H9 (cell line): ENCODE results near the gene ITGA11. TPM values are rescaled to one million over a fixed set of nuclear protein-coding genes. Genes with fewer than 3 reads are reported as not detected.

ENCODE experiments used
- DNase-seq: peaks from one replicate; pipeline ENCODE4 v3.0.0-alpha.2; 2017
- H2AFZ ChIP-seq: one replicate; pipeline ENCODE4 v1.6.1; 2013; ENCODE audit warnings: mild to moderate bottlenecking, low read length, control low read depth, moderate library complexity
- H2AK5ac ChIP-seq: 2 replicates; pipeline ENCODE4 v1.6.1; 2013; ENCODE audit warnings: low read length, control low read depth, mixed read lengths; ENCODE audit not compliant: insufficient read length
- H2BK120ac ChIP-seq: one replicate; pipeline ENCODE4 v1.6.1; 2013; ENCODE audit warnings: low read depth, mild to moderate bottlenecking, low read length, control low read depth, inconsistent platforms; ENCODE audit not compliant: poor library complexity, severe bottlenecking
- H2BK12ac ChIP-seq: 2 replicates; pipeline ENCODE4 v1.6.1; 2013; ENCODE audit warnings: low read length, control low read depth, mixed read lengths, low read depth; ENCODE audit not compliant: insufficient read length
- H2BK15ac ChIP-seq: 2 replicates; pipeline ENCODE4 v1.6.1; 2013; ENCODE audit warnings: low read depth, low read length, control low read depth
- H2BK20ac ChIP-seq: one replicate; pipeline ENCODE4 v1.6.1; 2013; ENCODE audit warnings: low read depth, mild to moderate bottlenecking, low read length, control low read depth, inconsistent platforms; ENCODE audit not compliant: poor library complexity, severe bottlenecking
- H2BK5ac ChIP-seq: 2 replicates; pipeline ENCODE4 v1.6.1; 2013; ENCODE audit warnings: low read length, control low read depth, mixed read lengths; ENCODE audit not compliant: insufficient read length
- H3K14ac ChIP-seq: 2 replicates; pipeline ENCODE4 v1.6.1; 2013; ENCODE audit warnings: low read length, control low read depth; ENCODE audit not compliant: insufficient read depth
- H3K18ac ChIP-seq: 2 replicates; pipeline ENCODE4 v1.6.1; 2013; ENCODE audit warnings: low read depth, mild to moderate bottlenecking, mixed read lengths, low read length, control low read depth; ENCODE audit not compliant: insufficient read length
- H3K23ac ChIP-seq: 2 replicates; pipeline ENCODE4 v1.6.1; 2013; ENCODE audit warnings: low read length, control low read depth, mixed read lengths, low read depth; ENCODE audit not compliant: insufficient read length
- H3K23me2 ChIP-seq: 2 replicates; pipeline ENCODE4 v1.6.1; 2013; ENCODE audit warnings: low read depth, mild to moderate bottlenecking, mixed read lengths, low read length, control low read depth; ENCODE audit not compliant: insufficient read length, poor library complexity, severe bottlenecking
- H3K27ac ChIP-seq: 2 replicates; pipeline ENCODE4 v1.5.1; 2013; ENCODE audit warnings: low read length, control low read depth, mixed read lengths, low read depth; ENCODE audit not compliant: insufficient read length
- H3K27me3 ChIP-seq: 2 replicates; pipeline ENCODE4 v1.6.1; 2013; ENCODE audit warnings: low read length, control low read depth, inconsistent platforms; ENCODE audit not compliant: insufficient read depth
- H3K4ac ChIP-seq: 2 replicates; pipeline ENCODE4 v1.6.1; 2013; ENCODE audit warnings: low read depth, mild to moderate bottlenecking, control low read depth, inconsistent platforms, low read length, moderate library complexity
- H3K4me1 ChIP-seq: 2 replicates; pipeline ENCODE4 v1.6.1; 2013; ENCODE audit warnings: low read length, control low read depth, inconsistent platforms; ENCODE audit not compliant: insufficient read depth
- H3K4me2 ChIP-seq: 2 replicates; pipeline ENCODE4 v1.6.1; 2013; ENCODE audit warnings: low read length, control low read depth, mixed read lengths; ENCODE audit not compliant: insufficient read length, insufficient read depth
- H3K56ac ChIP-seq: 2 replicates; pipeline ENCODE4 v1.6.1; 2013; ENCODE audit warnings: low read depth, mild to moderate bottlenecking, mixed read lengths, low read length, control low read depth; ENCODE audit not compliant: insufficient read length
- H3K79me1 ChIP-seq: 2 replicates; pipeline ENCODE4 v1.6.1; 2013; ENCODE audit warnings: low read depth, mild to moderate bottlenecking, moderate library complexity, low read length, control low read depth, inconsistent platforms; ENCODE audit not compliant: insufficient read depth, poor library complexity, severe bottlenecking
- H3K79me2 ChIP-seq: 2 replicates; pipeline ENCODE4 v1.6.1; 2013; ENCODE audit warnings: low read length, control low read depth, inconsistent platforms; ENCODE audit not compliant: insufficient read depth
- H3K9ac ChIP-seq: 2 replicates; pipeline ENCODE4 v1.6.1; 2013; ENCODE audit warnings: low read length, control low read depth, mixed read lengths; ENCODE audit not compliant: insufficient read length; ENCODE audit errors: extremely low read depth
- H3K9me3 ChIP-seq: one replicate; pipeline ENCODE4 v1.6.1; 2013; ENCODE audit warnings: low read depth, low read length, inconsistent platforms; ENCODE audit not compliant: control insufficient read depth
- H3T11ph ChIP-seq: one replicate; pipeline ENCODE4 v1.6.1; 2013; ENCODE audit warnings: mild to moderate bottlenecking, low read length, control low read depth, inconsistent platforms
- H4K20me1 ChIP-seq: one replicate; pipeline ENCODE4 v1.6.1; 2013; ENCODE audit not compliant: control insufficient read depth, insufficient read length, insufficient read depth
- H4K5ac ChIP-seq: 2 replicates; pipeline ENCODE4 v1.6.1; 2013; ENCODE audit warnings: low read depth, mild to moderate bottlenecking, mixed read lengths, low read length, control low read depth; ENCODE audit not compliant: insufficient read length
- H4K8ac ChIP-seq: replicated peaks from 2 replicates; pipeline ENCODE4 v1.6.1; 2013; ENCODE audit warnings: low read length, control low read depth, mixed read lengths, low read depth; ENCODE audit not compliant: insufficient read length
- H4K91ac ChIP-seq: 2 replicates; pipeline ENCODE4 v1.6.1; 2013; ENCODE audit warnings: low read depth, mild to moderate bottlenecking, moderate library complexity, mixed read lengths, low read length, control low read depth; ENCODE audit not compliant: insufficient read length
- H3K27ac Mint-ChIP-seq, 3 experiments: 2 replicates in 2 of 3; 3 replicates in 1 of 3; pipeline ENCODE4 v1.8.0; 2020 to 2021; ENCODE audit warnings: mixed read lengths in 3 of 3, mild to moderate bottlenecking in 1 of 3, moderate library complexity in 1 of 3
- H3K27me3 Mint-ChIP-seq: 2 replicates; pipeline ENCODE4 v1.8.0; 2021; ENCODE audit warnings: low read depth, mild to moderate bottlenecking, moderate library complexity, mixed read lengths
- H3K36me3 Mint-ChIP-seq, 3 experiments: 2 replicates in 2 of 3; 3 replicates in 1 of 3; pipeline ENCODE4 v1.8.0; 2020 to 2021; ENCODE audit warnings: low read depth in 3 of 3, mixed read lengths in 3 of 3; ENCODE audit not compliant: insufficient read depth in 1 of 3
- H3K4me1 Mint-ChIP-seq, 2 experiments: 2 replicates each; pipeline ENCODE4 v1.8.0; 2020; ENCODE audit warnings: mixed read lengths in 2 of 2
- H3K4me3 Mint-ChIP-seq, 2 experiments: 2 replicates in 1 of 2; 3 replicates in 1 of 2; pipeline ENCODE4 v1.8.0; 2020 to 2021; ENCODE audit warnings: mild to moderate bottlenecking in 2 of 2, mixed read lengths in 2 of 2, moderate library complexity in 1 of 2
- H3K9me3 Mint-ChIP-seq, 2 experiments: 2 replicates in 1 of 2; 3 replicates in 1 of 2; pipeline ENCODE4 v1.8.0; 2020; ENCODE audit warnings: mild to moderate bottlenecking in 2 of 2, mixed read lengths in 2 of 2, moderate library complexity in 1 of 2
- WGBS: extraction: QIAGEN DNeasy Blood & Tissue Kit; methylation state at CpG from one replicate; pipeline ENCODE4 v1.1.7; 2013; ENCODE audit warnings: missing lambda C conversion rate, low lambda C conversion rate, mixed read lengths; ENCODE audit not compliant: insufficient read length; ENCODE audit errors: extremely low coverage; 5-methylcytosine and 5-hydroxymethylcytosine counted together
- total RNA-seq: library from RNA; stranded (reverse); gene quantifications from 2 replicates; pipeline ENCODE4 v1.2.1, GENCODE V29; 2021
- TF ChIP-seq, protein P1 (sequence below): fragments of 200-600 bp; sonication (generic); conservative IDR thresholded peaks from 3 replicates; pipeline ENCODE4 v1.8.0; 2021; ENCODE audit warnings: antibody characterized with exemption, mild to moderate bottlenecking

ITGA11 gene
- total RNA-seq, 1 experiment from 2014 or later = 0.07 TPM

DNA sequence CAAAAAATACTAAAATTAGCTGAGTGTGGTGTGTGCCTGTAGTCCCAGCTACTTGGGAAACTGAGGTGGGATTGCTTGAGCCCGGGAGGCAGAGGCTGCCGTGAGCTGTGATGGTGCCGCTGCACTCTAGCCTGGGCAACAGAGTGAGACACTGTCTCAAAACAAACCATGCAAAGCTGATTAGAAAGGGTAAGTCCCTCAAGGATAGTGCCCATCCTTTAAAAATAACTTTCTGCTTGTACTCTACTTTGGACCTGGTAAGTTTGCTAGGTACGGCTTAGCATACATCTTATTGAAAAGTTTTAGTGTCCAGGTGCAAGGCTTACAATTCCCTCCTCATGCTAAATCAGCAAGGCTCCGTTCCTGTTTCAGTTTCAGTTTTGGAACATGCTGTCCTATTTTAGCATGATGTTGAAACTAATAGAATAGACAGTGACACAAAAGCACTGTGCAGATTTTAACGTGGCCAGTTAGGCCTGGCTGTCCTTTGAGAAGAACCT lies 133.0 kb downstream of the ITGA11 start:
- H4K5ac ChIP-seq = no peak overlapping the region
- no peak overlapping the region for H3K27ac Mint-ChIP-seq
- no peak overlapping the region for H3K56ac ChIP-seq
- no peak for DNase-seq
- no peak overlapping the region for H3K18ac ChIP-seq
- no peaks in the 10 kb centered on the region for H3K23me2 ChIP-seq
- H3K4ac ChIP-seq = no peak overlapping the region
- no peak overlapping the region for H3K4me3 Mint-ChIP-seq
- H3K79me1 ChIP-seq = no peaks in the 10 kb centered on the region
- H4K91ac ChIP-seq = no peak overlapping the region
- no peak overlapping the region for H2BK20ac ChIP-seq
- H3K9ac ChIP-seq = no peak overlapping the region
- no peak overlapping the region for H2AK5ac ChIP-seq
- no peaks in the 10 kb centered on the region for H3K79me2 ChIP-seq
- peaks cover 8 to 12% of the 10 kb centered on the region in 2 experiments for H3K4me1 Mint-ChIP-seq
- H3T11ph ChIP-seq = no peak overlapping the region
- H2BK5ac ChIP-seq = no peak overlapping the region
- no peaks in the 10 kb centered on the region for H3K9me3 Mint-ChIP-seq
- no peak overlapping the region for H2BK15ac ChIP-seq
- no peak overlapping the region for H3K4me2 ChIP-seq
- TF ChIP-seq, protein P1, sequence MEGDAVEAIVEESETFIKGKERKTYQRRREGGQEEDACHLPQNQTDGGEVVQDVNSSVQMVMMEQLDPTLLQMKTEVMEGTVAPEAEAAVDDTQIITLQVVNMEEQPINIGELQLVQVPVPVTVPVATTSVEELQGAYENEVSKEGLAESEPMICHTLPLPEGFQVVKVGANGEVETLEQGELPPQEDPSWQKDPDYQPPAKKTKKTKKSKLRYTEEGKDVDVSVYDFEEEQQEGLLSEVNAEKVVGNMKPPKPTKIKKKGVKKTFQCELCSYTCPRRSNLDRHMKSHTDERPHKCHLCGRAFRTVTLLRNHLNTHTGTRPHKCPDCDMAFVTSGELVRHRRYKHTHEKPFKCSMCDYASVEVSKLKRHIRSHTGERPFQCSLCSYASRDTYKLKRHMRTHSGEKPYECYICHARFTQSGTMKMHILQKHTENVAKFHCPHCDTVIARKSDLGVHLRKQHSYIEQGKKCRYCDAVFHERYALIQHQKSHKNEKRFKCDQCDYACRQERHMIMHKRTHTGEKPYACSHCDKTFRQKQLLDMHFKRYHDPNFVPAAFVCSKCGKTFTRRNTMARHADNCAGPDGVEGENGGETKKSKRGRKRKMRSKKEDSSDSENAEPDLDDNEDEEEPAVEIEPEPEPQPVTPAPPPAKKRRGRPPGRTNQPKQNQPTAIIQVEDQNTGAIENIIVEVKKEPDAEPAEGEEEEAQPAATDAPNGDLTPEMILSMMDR = no peak
- H2AFZ ChIP-seq = no peak overlapping the region
- no peaks in the 10 kb centered on the region for H3K27me3 Mint-ChIP-seq
- H3K4me1 ChIP-seq = no peaks in the 10 kb centered on the region
- H3K14ac ChIP-seq = no peak overlapping the region
- no CpG with 5 or more reads among the region's 6 CpGs for WGBS
- no peak overlapping the region for H2BK120ac ChIP-seq
- H4K20me1 ChIP-seq = no peaks in the 10 kb centered on the region
- H3K9me3 ChIP-seq = no peaks in the 10 kb centered on the region
- H3K27ac ChIP-seq = no peak overlapping the region
- no peak overlapping the region for H3K23ac ChIP-seq
- H2BK12ac ChIP-seq = no peak overlapping the region
- H3K27me3 ChIP-seq = no peaks in the 10 kb centered on the region
- H4K8ac ChIP-seq = no peak overlapping the region
- H3K36me3 Mint-ChIP-seq = peaks cover 0 to 10% (median 5%) of the 10 kb centered on the region in 3 experiments; a peak in 3 of 7 replicates
